Mucosa of descending colon (tissue), 3 donors: Measurements from ENCODE around the gene HDAC4. TPM values are rescaled to one million over a fixed set of nuclear protein-coding genes. Genes with fewer than 3 reads are reported as not detected.

ENCODE experiments used
- ATAC-seq: fragments of 200-7000 bp; cut with Tn5 transposase; one replicate; pipeline ENCODE4 v1.9.1; 2020; ENCODE audit warnings: mild to moderate bottlenecking, moderate library complexity
- DNase-seq, 3 donors: peaks; one replicate each; pipeline ENCODE4 v3.0.0-alpha.2; 2020
- H3K36me3 ChIP-seq: fragments of 200-600 bp; one replicate; pipeline ENCODE4 v1.8.0; 2021; ENCODE audit warnings: low read depth, mild to moderate bottlenecking
- H3K4me1 ChIP-seq: fragments of 200-600 bp; one replicate; pipeline ENCODE4 v1.8.0; 2021; ENCODE audit warnings: low read depth, mild to moderate bottlenecking
- H3K4me3 ChIP-seq: fragments of 200-600 bp; one replicate; pipeline ENCODE4 v1.8.0; 2021; ENCODE audit warnings: mild to moderate bottlenecking
- H3K9me3 ChIP-seq: fragments of 200-600 bp; one replicate; pipeline ENCODE4 v1.8.0; 2021; ENCODE audit warnings: mild to moderate bottlenecking
- CTCF ChIP-seq: fragments of 200-600 bp; IDR thresholded peaks from one replicate; pipeline ENCODE4 v1.8.0; 2022; ENCODE audit warnings: antibody characterized with exemption, mild to moderate bottlenecking
- intact Hi-C, 2 donors: fragments of 100-400 bp; cut with DNase I in 1 of 2; cut with micrococcal nuclease in 1 of 2; formaldehyde crosslinking; loops; one replicate each; pipeline versions ENCODE4 v1.11.0 to v1.11.1; 2022; cut with DNase I, micrococcal nuclease
- total RNA-seq, 3 donors: library from RNA; stranded (reverse); fragmentation: NEBNext Ultra II Directional in 2 of 3; extraction: Animal tissue kit (Norgen Biotek cat#: 25700) in 2 of 3; gene quantifications; one replicate each; pipeline versions ENCODE4 v1.2.1 to v1.2.4, GENCODE V29; 2021 to 2023
- donor health status: DM: no; HTN: no; CAD: no; lungs with moderate emphysema.
- donor health status: DM: no; HTN: no; CAD: no.
- donor health status: DM: no; HTN: yes; CAD: no.

Gene HDAC4
- total RNA-seq, 3 donors from 2014 or later, result 41.4 to 147 (median 44.0) TPM

DNA sequence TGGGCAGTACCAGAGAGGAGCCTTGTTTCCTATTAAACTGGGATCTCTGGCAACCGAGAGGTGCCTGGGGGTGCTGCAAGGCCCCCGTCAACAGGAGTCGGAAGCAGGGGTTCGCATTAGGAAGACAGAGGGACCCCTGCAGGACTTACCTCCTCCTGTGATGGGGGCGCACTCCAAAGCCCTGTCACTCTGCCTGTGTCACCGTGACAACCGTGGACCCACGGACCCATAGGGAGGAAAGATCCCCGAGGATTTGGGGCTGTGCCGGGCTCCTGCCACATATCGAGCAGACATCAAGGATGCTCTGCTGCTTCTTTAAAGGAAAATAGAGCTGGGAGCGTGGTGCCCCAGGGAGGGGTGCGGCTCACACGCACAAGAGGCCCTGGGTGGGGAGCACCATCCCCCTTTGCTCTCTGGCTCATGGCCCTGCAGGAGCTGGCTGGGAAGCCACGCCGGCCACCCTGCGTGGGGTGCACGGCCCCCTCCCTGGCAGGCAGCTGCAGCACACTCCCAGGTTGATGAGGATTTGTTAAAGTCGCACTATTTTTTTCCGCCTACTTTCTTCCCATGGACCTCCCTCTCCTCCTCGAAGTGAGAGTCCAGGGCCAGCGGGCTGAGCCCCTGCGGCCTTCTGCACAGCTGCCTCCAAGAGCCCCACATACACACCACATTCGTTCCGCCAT, 385.5 kb downstream of the HDAC4 start:
- ATAC-seq, result no peak
- Histone ChIP-seq H3K4me3 (no peak overlapping the region), H3K36me3 (no peaks in the 10 kb centered on the region), H3K4me1 (no peaks in the 10 kb centered on the region), H3K9me3 (no peaks in the 10 kb centered on the region)
- intact Hi-C loops, result no loop called here
- TF ChIP-seq CTCF, result no peak
- no peak for DNase-seq

DNA sequence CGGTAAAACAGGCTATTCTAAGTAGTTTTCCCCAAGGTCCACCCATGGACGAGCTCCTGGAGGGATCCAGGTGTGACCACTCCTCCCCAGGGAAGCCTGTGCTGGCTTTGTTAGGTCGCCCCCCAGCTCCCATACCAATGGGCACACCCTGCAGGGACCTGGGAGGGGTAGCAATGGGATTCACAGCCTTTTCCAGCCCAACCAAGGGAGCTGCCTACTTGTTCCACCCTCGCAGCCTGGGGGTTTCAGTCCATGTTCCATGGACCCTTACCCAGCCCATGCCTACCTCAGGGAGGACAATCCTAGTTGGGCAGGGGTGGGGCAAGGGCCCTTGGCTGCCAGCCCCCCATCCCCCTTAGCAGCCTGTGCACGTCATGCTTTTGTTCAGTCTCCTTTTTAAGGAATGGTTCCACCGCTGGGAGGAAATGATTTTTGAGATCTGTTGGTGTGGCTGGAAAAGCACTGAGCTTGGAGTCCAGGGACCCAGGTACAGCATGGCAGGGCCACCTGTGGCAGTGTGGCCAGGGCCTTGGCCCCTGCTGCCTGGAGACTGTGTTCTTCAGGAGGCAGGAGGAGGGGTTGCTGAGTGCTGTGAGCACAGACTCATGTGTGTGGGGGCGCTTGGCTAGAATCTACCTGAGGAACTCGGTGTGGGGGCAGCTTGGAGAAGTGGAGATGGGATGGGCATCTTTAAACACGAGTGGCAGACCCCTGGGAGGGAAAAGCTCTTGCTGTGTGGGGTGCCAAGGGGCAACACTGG, 386.2 kb downstream of the HDAC4 start:
- H3K9me3 ChIP-seq, result no peaks in the 10 kb centered on the region
- TF ChIP-seq CTCF, result no peak
- no peaks in the 10 kb centered on the region for H3K36me3 ChIP-seq
- no peak for ATAC-seq
- intact Hi-C loops, result no loop called here
- no peak overlapping the region for H3K4me3 ChIP-seq
- no peaks in the 10 kb centered on the region for H3K4me1 ChIP-seq
- DNase-seq, result no peak

- ATAC-seq, result no peak
- intact Hi-C loops, result no loop called here
- no peaks in the 10 kb centered on the region for H3K36me3 ChIP-seq
Observed at GRCh38 chr2:239013678-239013976, 387.2 kb downstream of the HDAC4 start.

GRCh38 chr2:239012936-239013677, 387.7 kb downstream of the HDAC4 start:
- intact Hi-C loops, result no loop called here
- no peak for ATAC-seq
- Histone ChIP-seq H3K4me3 (no peak overlapping the region), H3K36me3 (no peaks in the 10 kb centered on the region), H3K4me1 (no peaks in the 10 kb centered on the region), H3K9me3 (no peaks in the 10 kb centered on the region)
- no peak for TF ChIP-seq CTCF
- no peak for DNase-seq

More at GRCh38 chr2:239013678-239013976, 387.2 kb downstream of the HDAC4 start:
- H3K9me3 ChIP-seq, result no peaks in the 10 kb centered on the region
- no peak for TF ChIP-seq CTCF
- H3K4me1 ChIP-seq, result no peaks in the 10 kb centered on the region
- no peak overlapping the region for H3K4me3 ChIP-seq
- DNase-seq, result no peak

- H3K36me3 ChIP-seq, result no peaks in the 10 kb centered on the region
- no peaks in the 10 kb centered on the region for H3K9me3 ChIP-seq
- TF ChIP-seq CTCF, result no peak
- DNase-seq (no peak), ATAC-seq (no peak)
- no peak overlapping the region for H3K4me3 ChIP-seq
- no peaks in the 10 kb centered on the region for H3K4me1 ChIP-seq
- intact Hi-C loops, result no loop called here
Observed at GRCh38 chr2:239012228-239012627, 388.6 kb downstream of the HDAC4 start.
